G401 (cell line): Measurements from ENCODE around the gene RMI2. TPM values are rescaled to one million over a fixed set of nuclear protein-coding genes. Genes with fewer than 3 reads are reported as not detected.
"Not testable (repeated sequence)": the region's sequence is repeated elsewhere in the genome, so short reads cannot be mapped to it uniquely, and the experiment has no call there.

ENCODE experiments used
- DNase-seq: peaks from one replicate; pipeline ENCODE4 v3.0.0-alpha.2; 2015; ENCODE audit warnings: low spot score
- in situ Hi-C: cut with HindIII; loops from 2 replicates; pipeline ENCODE4 v1.10.0; 2016; ENCODE audit warnings: low sequenced_read_pairs, mixed read lengths
- total RNA-seq: library from RNA; depleted of rRNA; stranded (reverse); fragments of >200 nt; shearing (Covaris generic); gene quantifications from 2 replicates; pipeline ENCODE4 v1.2.3, GENCODE V29; 2014

The RMI2 gene
- total RNA-seq, 1 experiment from 2014 or later, result 63.3 TPM

DNA sequence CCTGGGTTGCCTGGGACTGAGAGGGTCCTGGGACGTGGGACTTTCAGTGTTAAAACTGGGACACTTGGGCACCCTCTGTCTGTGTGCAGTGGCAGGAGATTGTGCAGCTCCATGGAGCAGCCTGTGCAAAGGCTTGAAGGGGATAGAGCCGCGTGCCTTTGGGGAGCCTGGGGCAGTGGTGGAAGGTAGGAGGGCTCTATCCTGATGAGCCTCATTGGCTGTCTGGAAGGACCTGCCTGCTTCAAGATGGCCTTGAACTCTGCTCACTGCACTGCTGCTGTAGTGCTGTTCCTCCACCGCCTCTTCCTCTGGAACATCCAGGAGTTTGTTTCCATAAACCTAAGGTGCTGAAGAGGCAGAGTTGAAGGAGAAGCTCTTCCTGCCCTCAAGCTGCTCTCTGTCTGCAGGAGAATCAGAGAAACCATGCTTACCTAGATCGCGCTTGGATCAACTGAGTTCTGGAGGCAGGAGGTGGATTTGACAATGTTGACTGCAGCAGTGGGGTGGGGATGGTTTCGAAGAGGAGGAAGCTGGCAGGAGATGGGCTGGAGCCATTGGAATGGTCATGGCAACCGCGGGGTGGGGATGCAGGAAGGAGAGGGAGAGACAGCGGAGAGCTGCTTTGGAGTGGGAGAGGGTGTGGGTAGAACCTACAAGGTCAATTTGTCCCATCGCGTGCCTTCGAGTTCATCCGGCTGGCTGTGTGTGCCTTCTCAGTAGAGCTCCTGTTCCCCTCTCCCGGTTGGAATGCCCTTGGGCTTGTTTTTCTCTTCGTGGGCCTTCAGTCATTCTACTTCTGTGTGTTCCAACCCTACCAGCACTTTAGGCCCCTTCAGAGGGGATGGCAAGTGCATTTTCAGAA lies 3.7 kb downstream of the RMI2 start:
- no peak for DNase-seq
- in situ Hi-C loops, result no loop called here

DNA sequence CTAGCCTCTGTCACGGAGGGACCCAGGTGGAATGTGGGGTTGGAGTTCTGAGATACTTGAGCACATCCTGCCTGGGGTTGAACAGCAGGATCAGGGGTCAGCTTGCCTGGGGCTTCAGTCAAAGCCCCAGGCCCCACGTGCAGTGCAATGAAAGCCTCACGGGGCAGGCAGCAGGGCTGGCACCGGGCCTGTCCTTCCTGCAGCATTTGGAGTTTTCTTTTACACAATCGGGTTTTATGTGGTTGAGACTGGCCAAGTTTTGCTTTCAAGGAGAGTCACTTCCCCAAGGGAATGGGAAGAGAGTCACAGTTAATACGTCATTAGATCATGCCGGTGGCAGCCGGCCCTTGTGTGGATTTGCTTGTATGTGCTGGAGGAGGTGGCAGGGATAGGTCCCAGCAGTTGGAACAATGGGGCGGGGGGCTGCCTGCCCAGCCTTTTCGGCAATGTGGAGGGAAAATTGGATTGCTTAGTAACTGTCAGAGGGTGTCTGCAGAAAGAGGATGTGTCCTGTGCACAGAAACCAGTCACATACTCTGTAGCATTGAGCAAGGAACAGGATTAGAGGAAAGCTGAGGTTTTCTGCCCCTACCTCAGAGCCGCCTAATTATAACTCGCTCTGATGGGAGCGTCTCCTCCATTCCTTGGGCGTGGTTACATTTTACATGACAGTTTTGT lies 4.5 kb downstream of the RMI2 start:
- DNase-seq, result no peak
- in situ Hi-C loops, result no loop called here

DNA sequence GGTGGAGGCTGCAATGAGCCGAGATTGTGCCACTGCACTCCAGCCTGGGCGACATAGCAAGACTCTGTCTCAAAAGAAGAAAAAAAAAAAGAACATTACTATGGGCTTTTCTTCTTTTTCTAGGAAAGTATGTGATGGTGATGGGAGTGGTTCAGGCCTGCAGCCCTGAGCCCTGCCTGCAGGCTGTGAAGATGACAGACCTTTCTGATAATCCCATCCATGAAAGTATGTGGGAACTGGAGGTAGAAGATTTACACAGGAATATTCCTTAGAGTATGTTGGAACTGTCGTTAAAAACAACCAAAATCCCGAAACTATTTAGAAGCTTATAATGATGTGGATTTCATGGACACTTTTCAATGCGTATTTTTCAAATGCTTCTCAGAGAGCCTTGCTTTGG lies 5.3 kb downstream of the RMI2 start:
- DNase-seq, result no peak
- in situ Hi-C loops, result no loop called here

DNA sequence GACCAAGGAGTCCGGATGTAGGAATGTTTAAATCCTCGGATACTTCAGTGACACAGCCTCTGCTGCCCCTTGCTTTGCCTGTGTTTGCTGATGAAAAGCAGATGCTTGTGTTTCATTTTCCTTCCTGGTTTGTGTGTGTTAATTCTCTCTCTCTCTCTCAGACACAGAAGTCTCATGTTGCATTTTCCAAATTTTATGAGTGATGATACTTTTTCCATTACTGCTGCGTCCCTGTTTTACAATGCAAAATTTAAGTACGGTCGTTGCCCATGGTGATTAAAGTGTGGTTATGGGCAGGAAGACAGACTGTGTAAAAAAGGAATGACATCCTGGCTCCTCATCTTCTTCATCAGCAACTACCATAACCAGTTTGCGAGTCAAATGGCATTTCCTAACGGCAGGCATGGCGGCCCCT lies 5.7 kb downstream of the RMI2 start:
- in situ Hi-C loops, result no loop called here
- no peak for DNase-seq

DNA sequence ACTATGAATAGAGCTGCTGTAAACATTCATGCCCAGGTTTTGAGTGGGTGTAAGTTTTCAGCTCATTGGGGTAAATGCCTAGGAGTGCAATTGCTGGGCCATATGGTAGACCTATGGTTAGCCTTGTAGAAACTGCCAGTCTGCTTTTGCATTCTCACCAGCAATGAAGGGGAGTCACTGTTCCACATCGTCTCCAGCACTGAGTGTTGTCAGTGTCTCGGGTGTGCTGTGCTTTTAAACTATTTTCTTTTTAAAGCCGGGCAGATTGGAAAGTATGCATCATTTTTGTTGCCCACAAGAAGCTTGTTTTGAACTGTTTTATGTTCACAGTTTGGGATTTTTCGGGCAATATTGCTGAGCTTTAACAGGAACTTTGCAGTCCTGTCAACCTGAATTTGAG lies 7.9 kb downstream of the RMI2 start:
- in situ Hi-C loops, result no loop called here
- DNase-seq, result no peak

DNA sequence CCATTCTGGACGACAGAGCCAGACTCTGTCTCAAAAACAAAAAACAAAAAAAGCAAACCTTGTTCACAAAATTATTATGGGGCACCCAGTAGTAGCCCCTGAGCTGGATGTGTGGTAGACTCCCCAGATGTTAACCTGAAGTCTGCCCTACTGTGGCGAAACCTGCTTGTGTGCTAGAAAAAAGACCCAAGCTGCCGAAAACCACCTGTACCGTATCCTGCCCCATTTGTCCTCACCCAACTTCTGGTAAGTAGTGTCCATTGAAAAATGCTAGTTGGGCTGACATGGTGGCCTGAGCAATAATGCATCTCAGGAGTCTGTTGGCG lies 9.1 kb downstream of the RMI2 start:
- DNase-seq, result no peak
- in situ Hi-C loops, result no loop called here

DNA sequence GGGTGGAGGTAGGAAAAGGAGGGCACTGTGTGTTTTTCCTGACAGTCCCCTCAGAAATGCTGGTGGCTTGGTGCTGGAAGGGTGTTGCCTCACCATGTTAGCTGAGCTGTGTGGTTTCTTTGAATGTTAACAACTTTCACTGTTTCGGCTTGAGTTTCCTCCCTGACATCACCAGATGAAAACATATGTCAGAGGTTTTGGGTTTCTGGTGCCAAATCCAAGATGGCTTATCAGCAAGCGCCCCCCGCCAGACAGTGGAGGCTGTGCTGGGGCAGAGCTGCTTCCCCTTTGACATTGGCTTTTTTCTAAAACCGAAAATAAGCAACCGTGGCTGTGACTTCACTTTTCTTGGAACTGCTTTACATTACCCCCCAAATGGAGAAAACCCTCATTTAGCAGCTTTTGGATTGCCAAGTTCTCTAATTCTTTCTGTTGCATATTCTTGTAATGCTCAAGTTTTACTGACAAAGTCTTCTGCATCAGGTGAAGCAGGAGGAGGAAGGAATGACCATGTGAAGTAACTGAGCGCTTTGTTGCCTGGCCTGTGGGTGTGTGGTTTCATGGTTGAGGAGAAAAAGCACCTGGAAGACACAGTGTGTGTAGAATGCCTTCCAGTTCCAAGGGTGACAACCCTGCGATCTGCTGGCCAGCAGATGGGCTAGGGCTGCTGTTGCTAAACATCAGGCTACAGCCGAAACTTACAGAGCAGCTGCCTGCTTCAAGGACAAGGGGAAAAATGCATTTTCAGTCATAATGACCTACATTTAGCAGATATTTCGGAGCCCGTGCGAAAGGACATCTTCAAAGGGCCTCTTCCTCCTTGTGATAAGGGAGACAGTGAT lies 9.7 kb downstream of the RMI2 start:
- no peak for DNase-seq
- in situ Hi-C loops, result no loop called here

DNA sequence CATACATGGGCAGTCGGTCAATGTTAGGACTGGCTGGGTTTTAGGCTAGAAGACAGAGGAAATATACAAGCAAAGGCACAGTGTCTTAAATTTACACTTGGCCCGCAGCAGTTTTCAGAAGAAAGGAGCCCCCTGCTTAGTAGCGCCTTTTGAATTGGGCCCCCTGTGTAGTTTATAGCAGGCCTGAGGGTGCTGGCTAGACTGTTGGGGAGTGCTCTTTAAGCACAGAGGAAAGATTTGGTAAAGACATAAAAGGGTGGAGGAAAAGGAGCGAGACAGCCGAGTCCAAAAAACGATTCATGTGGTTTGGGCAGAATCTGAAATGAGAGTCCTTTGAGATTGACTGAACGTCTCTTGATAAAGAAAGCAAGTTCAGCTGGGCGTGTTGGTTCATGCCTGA lies 10.6 kb downstream of the RMI2 start:
- in situ Hi-C loops, result no loop called here
- no peak for DNase-seq

DNA sequence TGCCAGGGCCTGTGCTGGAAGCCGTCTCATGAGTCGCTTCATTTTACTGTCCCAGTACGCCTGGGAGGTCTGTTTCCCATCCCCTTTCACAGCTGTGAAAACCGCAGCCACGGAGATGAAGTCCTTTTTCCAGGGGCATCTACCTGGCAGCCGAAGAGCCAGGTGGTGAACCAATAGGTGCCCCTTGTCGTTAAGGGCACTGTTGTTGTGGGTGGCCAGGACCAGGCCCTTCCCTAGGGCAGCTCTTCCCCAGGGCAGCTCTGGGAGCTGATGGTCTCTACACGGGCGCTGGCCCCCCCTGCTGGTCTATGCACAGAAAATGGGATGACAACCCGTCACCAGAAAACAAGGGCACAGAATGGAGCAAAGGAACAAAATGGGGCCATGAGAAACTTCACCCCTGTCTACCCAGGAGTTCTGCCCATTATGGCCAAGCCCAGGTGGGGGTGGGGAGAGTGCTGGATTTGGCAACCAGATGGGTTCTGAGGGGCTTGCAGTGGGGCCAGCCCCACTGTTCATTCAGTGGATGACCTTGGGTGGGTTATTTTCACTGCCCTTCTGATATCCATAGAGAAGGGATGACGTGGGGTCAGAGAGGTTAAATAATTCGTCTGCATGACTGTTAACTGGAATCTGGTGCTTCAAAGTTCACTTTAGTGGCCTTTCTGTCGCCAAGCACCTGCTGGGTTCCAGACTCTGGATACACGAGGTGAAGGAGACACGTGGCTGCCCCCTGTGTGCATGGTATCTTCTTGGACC lies 11.5 kb downstream of the RMI2 start:
- in situ Hi-C loops, result no loop called here
- peak; percentile 46 for DNase-seq

DNA sequence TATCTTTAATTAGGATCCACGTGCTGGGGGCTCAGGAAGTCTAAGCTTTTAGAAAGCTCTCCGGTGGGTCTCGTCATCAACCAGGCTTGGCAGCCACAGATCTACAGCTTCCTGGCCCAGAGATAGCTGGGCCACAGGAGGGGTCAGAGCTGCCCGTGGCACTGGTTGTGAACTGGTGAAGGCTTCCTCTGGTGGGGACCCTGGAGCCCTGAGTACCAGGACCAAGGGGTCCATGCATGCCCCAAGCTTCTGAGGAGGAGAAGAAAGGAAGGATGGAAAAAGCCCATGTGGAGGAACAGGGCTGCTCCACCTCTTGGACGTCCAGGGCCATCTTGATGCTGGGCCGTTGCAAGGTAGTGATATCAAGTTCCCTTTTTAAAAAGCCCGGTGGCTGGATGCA lies 13.3 kb downstream of the RMI2 start:
- in situ Hi-C loops, result no loop called here
- no peak for DNase-seq

DNA sequence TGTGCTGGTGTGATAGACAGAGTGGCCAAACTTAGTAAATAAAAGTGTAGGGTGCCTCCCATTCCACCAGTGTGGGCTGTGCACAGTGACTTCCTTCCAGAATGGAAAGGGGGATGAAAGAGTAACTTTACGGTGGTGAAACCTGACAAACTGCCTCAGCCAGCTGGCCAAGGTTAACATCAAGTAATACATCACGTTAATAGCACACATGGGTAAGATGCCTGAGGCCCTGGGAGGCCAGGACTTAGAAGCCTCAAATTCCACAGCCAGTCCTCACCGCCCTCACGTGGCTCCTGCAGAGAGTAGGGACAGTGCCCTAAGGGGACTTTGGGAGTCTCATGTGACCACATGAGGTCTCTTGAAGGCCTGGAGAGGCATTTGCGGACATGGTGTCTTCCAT lies 14.1 kb downstream of the RMI2 start:
- DNase-seq, result no peak
- in situ Hi-C loops, result no loop called here

DNA sequence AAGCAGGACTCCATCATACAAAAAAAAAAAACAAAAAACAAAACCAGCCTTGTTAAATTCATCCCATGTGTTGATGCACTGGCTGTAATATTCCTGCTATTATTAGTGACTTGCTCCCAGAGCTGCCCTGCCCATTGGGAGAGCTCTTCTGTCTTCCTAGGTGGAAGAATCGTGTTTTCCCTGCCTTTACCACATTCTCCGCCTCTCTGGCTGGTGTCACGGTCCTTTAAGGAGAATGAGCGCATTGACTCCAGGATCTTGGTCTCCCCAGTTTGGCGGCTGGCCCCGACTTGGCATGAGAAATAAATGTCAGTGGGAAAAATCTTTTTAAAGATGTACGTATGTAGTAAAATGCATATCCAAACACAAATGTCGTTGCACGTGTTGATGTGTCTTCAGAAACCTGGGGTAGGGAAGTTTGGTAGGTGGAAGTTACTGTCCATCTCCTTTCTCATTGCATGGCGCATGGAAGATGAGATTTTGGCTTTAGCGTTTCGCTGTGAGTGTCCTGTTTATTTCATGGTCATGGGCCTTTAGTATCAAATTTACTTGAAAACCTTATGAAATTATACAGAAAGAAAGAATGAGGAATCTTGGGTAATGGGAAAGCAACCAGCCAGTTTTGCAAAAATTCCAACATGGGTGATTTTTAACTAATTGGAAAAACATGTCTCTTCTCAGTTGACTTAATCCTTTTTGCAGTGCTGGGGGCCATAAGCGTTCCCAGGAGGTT lies 15.5 kb downstream of the RMI2 start:
- in situ Hi-C loops, result no loop called here
- DNase-seq, result no peak

DNA sequence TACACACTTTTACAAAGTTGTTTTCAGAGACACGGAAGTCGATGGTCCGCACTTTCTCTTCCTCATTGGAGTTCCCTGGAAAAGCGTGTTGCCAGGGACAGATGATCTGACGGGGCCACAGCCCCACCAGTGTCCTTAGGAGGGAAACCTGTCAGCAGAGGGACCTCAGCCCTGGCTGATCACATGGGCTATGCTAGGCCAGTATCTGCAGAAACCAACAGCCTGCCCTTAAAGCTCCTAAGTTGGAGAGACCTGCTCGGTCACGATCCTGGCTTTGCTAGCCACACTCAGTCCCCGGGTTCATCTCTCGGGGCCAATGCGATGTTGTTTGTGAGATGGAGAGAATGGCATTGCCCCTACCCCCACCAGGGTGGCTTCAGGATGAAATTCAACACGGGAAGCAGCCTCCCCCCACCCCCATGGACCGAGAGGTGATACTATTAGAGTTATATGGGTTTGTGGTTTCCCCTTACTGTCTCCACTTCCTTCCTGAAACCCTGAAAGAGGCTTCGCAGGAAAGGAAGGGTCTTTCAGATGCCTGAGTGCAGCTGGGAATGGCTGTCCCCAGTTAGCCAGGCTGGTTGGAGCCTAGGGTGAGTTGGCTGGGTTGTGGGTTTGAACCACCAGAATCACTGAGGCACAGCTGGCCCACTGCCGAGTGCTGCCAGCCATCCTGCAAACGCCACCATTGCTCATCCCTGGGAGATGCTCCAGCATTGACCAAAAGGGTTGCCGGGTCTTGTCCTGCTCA lies 16.6 kb downstream of the RMI2 start:
- in situ Hi-C loops, result no loop called here
- no peak for DNase-seq

DNA sequence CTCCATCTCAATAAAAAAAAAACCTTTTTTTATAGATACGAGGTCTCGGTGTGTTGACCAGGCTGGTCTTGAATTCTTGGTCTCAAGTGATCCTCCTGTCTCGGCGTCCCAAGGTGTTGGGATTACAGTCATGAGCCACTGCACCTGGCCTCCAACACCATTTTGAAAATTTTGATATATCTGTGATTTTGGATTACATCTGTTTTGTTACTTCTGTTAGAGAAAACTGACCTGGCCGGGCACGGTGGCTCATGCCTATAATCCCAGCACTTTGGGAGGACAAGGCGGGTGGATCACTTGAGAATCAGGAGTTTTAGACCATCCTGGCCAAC lies 18.6 kb downstream of the RMI2 start:
- in situ Hi-C loops, result no loop called here
- no peak for DNase-seq

DNA sequence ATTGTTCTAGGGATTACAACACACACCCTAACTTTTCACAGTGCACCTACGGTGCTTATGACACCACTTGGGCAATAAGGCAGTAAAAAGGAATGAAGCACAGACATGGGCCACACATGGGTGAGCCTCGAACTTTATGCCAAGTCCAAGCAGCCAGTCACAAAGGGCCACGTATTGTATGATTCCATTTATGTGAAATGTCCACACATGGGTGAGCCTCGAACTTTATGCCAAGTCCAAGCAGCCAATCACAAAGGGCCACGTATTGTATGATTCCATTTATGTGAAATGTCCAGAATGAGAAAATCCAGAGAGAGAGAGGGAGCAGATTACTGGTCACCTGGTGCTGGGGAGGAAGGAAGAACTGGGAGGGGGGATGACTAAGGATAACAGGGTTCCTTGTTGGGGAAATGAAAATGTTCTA lies 22.2 kb downstream of the RMI2 start:
- in situ Hi-C loops, result no loop called here

DNA sequence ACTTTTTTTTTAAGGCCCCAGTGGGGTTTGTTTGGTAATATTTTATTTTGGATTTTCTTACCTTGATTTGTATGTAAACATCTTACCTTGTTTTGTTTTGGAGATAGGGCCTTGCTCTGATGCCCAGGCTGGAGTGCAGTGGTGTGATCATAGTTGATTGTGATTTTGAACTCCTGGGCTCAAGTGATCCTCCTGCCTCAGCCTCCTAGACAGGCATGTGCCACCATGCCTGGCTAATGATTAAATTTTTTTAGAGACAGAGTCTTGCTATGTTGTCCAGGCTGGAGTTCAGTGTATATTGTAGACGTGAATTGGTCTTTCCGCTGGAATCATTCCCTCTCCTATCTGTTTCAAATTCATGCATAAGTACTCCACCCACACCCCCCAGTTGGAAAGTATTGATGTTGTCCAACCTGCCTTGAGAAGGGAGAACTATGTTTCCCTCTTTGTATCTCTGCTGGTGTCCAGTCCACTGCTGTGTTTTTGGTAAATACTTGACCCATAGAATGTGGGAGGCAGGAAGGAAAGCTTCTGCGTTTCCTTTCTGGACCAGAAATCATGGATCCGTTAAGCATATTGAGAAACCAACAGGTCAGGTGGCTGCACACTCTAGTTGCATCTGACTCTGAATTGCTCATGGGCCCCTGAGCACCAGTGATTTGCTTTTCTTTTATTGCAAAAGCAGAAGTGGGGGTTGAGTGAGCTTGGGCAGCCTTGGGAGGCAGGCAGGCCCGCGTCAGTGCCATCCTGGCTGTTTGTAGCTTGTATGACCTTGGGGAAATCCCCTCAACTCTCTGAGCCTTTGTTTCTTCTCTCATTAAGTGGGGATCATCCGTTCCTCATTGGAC lies 25.0 kb downstream of the RMI2 start:
- no peak for DNase-seq
- in situ Hi-C loops, result no loop called here

More for the DNA sequence above, 22.2 kb downstream of the RMI2 start:
- no peak for DNase-seq

DNA sequence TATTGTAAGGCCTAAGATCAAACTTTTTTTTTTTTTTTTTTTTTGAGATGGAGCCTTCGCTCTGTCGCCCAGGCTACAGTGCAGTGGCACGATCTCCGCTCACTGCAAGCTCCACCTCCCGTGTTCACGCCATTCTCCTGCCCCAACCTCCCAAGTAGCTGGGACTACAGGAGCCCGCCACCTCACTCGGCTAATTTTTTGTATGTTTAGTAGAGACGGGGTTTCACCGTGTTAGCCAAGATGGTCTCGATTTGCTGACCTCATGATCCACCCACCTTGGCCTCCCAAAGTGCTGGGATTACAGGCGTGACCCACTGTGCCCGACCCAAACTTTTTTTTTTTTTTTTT lies 25.6 kb downstream of the RMI2 start:
- DNase-seq, in situ Hi-C loops: not testable (repeated sequence)
